Ovary (tissue), 9 donors: ENCODE results near the gene MRPL2. TPM values are rescaled to one million over a fixed set of nuclear protein-coding genes. Genes with fewer than 3 reads are reported as not detected.

Experiments
- DNase-seq, 5 donors: peaks; one replicate each; pipeline ENCODE4 v3.0.0-alpha.2; 2019 to 2020
- H3K27ac ChIP-seq, 2 donors: fragments of 200-600 bp; one replicate each; pipeline versions ENCODE4 v1.5.1 to v1.8.0; 2019 to 2022
- H3K27me3 ChIP-seq: fragments of 200-600 bp; one replicate; pipeline ENCODE4 v1.8.0; 2022
- H3K36me3 ChIP-seq: fragments of 200-600 bp; sonication (generic); one replicate; pipeline ENCODE4 v1.5.1; 2019
- H3K4me1 ChIP-seq: one replicate; pipeline ENCODE4 v1.8.1; 2013; ENCODE audit warnings: mild to moderate bottlenecking, moderate library complexity; ENCODE audit not compliant: insufficient read depth
- H3K4me3 ChIP-seq: fragments of 200-600 bp; sonication (generic); one replicate; pipeline ENCODE4 v1.5.1; 2017
- H3K9me3 ChIP-seq, 2 donors: fragments of 200-600 bp in 1 of 2; sonication (generic) in 1 of 2; one replicate each; pipeline versions ENCODE4 v1.5.1 to v1.8.1; 2013 to 2019; ENCODE audit warnings: mild to moderate bottlenecking in 1 of 2, moderate library complexity in 1 of 2
- EP300 ChIP-seq: sonication (generic); formaldehyde crosslinking; IDR thresholded peaks from one replicate; pipeline ENCODE4 v1.6.1; 2017; ENCODE audit warnings: antibody characterized with exemption
- POLR2A ChIP-seq: fragments of 450-650 bp; IDR thresholded peaks from one replicate; pipeline ENCODE4 v1.6.1; 2017; ENCODE audit warnings: antibody characterized with exemption, mild to moderate bottlenecking, moderate library complexity
- WGBS, 3 donors: extraction: QIAGEN DNeasy Blood & Tissue Kit in 1 of 3; methylation state at CpG; one replicate each; pipeline versions ENCODE4 v1.1.5 to v1.1.7; 2013 to 2017; 5-methylcytosine and 5-hydroxymethylcytosine counted together
- intact Hi-C, 4 donors: fragments of 100-400 bp; cut with DNase I; formaldehyde crosslinking; loops; one replicate each; pipeline versions ENCODE4 v1.11.0 to v1.15.1; 2022 to 2023
- polyA plus RNA-seq, 2 donors: library from polyadenylated mRNA; stranded (reverse); fragments of 200-250 nt in 1 of 2; fragments of 350-450 nt in 1 of 2; fragmentation: Illumina TruSeq in 1 of 2; extraction: RNeasy Lipid Tissue Mini Kit (QIAGEN cat#74804) in 1 of 2; gene quantifications; one replicate each; pipeline ENCODE4 v1.2.3, GENCODE V29; 2013 to 2014
- total RNA-seq, 7 donors: library from RNA; depleted of rRNA in 2 of 7; stranded (reverse); fragments of >200 nt in 2 of 7; fragmentation: NEBNext Ultra II Directional in 3 of 7; extraction: Animal tissue kit (Norgen Biotek cat#: 25700) in 3 of 7; gene quantifications; one replicate each; pipeline versions ENCODE4 v1.1.0 to v1.2.4, GENCODE V29; 2016 to 2023
- TF ChIP-seq, protein P1 (sequence below), 3 donors: fragments of 450-650 bp in 2 of 3; fragments of 200-600 bp in 1 of 3; IDR thresholded peaks; one replicate each; pipeline versions ENCODE4 v1.5.1 to v1.8.0; 2016 to 2022; ENCODE audit warnings: antibody characterized with exemption in 3 of 3, mild to moderate bottlenecking in 1 of 3
- donor health status: DM: no; HTN: no; CAD: no; lungs with moderate emphysema.
- donor health status: DM: no; HTN: no; CAD: no.
- donor health status: Bipolar disorder and iron deficiency.
- donor health status: DM: yes; HTN: yes; CAD: no.
- donor health status: DM: no; HTN: no; CAD: no.
- donor health status: DM: yes; HTN: yes; CAD: no.

The MRPL2 gene
- total and polyA plus RNA-seq, 9 donors, result 11.5 to 56.7 (median 47.3) TPM

DNA sequence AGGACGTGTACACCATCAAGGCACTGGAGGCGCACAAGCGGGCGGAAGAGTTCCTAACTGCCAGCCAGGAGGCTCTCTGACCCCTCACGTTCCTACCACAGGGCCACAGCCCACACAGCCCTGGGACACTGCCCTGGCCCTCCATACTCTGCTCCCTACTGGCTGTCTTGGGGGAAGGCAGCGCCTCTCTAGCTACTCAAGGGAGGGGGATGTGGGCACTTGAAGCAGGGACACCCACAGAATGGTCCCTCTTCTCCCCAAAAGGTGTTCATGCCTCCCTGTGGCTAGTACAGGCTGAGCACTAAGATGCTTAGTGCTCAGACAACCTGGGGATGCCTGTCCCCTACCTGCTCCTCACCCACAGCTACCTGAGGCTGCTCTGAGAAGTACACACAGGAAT is 48.0 kb downstream of the MRPL2 start:
- H3K4me1 ChIP-seq, result peaks cover 8% of the 10 kb centered on the region
- H3K27ac ChIP-seq, result no peak overlapping the region
- DNase-seq, result no peak
- H3K9me3 ChIP-seq, result no peaks in the 10 kb centered on the region
- H3K27me3 ChIP-seq, result no peaks in the 10 kb centered on the region
- H3K4me3 ChIP-seq, result no peak overlapping the region
- 66 to 74% (median 70%) methylated on average over 6 of the region's 6 CpGs for WGBS, 3 donors
- TF ChIP-seq, protein P1, sequence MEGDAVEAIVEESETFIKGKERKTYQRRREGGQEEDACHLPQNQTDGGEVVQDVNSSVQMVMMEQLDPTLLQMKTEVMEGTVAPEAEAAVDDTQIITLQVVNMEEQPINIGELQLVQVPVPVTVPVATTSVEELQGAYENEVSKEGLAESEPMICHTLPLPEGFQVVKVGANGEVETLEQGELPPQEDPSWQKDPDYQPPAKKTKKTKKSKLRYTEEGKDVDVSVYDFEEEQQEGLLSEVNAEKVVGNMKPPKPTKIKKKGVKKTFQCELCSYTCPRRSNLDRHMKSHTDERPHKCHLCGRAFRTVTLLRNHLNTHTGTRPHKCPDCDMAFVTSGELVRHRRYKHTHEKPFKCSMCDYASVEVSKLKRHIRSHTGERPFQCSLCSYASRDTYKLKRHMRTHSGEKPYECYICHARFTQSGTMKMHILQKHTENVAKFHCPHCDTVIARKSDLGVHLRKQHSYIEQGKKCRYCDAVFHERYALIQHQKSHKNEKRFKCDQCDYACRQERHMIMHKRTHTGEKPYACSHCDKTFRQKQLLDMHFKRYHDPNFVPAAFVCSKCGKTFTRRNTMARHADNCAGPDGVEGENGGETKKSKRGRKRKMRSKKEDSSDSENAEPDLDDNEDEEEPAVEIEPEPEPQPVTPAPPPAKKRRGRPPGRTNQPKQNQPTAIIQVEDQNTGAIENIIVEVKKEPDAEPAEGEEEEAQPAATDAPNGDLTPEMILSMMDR (IDR thresholded peaks at IDR 0.05), result no peak
- no peak for TF ChIP-seq EP300
- no peak for TF ChIP-seq POLR2A
- H3K36me3 ChIP-seq, result no peaks in the 10 kb centered on the region
- intact Hi-C loops, result loop anchor here in 2 of 4 donors (10.0 kb wide), 1 partner anchor 106 kb away; no protein-coding TSS in a partner anchor

DNA sequence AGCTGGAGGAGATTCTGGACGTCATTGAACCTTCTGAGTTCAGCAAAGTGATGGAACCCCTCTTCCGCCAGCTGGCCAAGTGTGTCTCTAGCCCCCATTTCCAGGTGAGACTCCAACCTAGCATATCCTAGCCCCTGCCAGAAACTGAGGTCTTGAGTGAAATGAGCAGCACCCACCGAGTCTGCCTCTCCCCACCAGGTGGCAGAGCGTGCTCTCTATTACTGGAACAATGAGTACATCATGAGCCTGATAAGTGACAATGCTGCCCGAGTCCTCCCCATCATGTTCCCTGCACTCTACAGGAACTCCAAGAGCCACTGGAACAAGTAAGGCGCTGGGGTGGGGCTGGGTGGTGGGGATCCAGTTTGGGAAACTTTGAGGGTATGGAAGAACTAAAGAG is 50.1 kb downstream of the MRPL2 start:
- no peak for DNase-seq
- Histone ChIP-seq H3K27ac (no peak overlapping the region), H3K4me1 (peaks cover 3% of the 10 kb centered on the region), H3K4me3 (no peak overlapping the region), H3K9me3 (no peaks in the 10 kb centered on the region), H3K27me3 (no peaks in the 10 kb centered on the region), H3K36me3 (no peaks in the 10 kb centered on the region)
- TF ChIP-seq POLR2A (no peak), EP300 (no peak)
- TF ChIP-seq, protein P1 (IDR thresholded peaks at IDR 0.05), result no peak
- intact Hi-C loops, result no loop called here
- WGBS, 3 donors, result 49 to 60% (median 49%) methylated on average over 6 of the region's 6 CpGs

DNA sequence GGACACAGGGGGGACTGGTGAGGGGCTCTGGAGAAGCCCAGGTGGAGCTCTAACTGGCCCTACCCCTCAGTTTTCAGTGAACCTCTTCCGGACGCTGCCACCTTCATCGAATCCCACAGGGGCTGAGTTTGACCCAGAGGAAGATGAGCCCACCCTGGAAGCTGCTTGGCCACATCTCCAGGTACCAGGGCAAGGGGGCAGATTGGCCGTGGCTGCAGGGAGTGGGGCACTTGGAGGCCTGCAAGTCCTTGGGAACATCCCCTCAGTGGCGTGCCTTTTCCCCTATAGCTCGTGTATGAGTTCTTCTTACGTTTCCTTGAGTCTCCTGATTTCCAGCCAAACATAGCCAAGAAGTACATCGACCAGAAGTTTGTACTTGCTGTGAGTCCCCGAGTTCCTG is 52.1 kb downstream of the MRPL2 start:
- H3K9me3 ChIP-seq, result no peaks in the 10 kb centered on the region
- 85 to 87% (median 86%) methylated on average over 9 of the region's 9 CpGs for WGBS, 3 donors
- no peak for DNase-seq
- H3K27me3 ChIP-seq, result no peaks in the 10 kb centered on the region
- H3K27ac ChIP-seq, result no peak overlapping the region
- intact Hi-C loops, result no loop called here
- H3K36me3 ChIP-seq, result no peaks in the 10 kb centered on the region
- TF ChIP-seq, protein P1 (IDR thresholded peaks at IDR 0.05), result no peak
- TF ChIP-seq POLR2A, result no peak
- TF ChIP-seq EP300, result no peak
- H3K4me1 ChIP-seq, result no peaks in the 10 kb centered on the region
- no peak overlapping the region for H3K4me3 ChIP-seq

DNA sequence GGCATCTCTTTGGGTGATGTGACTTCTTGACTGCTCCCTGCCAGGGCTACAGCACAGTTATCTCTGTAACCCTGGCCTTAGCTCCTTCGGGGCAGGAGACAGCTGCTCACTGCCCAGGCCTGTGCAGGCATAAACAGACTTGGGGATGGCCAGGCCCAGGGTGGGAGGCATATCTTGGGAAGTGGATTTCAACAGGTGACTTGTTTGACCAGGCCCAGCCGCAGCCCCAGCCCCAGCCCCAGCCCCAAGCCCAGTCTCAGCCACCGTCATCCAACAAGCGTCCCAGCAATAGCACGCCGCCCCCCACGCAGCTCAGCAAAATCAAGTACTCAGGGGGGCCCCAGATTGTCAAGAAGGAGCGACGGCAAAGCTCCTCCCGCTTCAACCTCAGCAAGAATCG is 53.0 kb downstream of the MRPL2 start:
- DNase-seq, result no peak
- Histone ChIP-seq H3K27ac (no peak overlapping the region), H3K4me1 (no peaks in the 10 kb centered on the region), H3K9me3 (no peaks in the 10 kb centered on the region), H3K27me3 (no peaks in the 10 kb centered on the region), H3K4me3 (no peak overlapping the region), H3K36me3 (no peaks in the 10 kb centered on the region)
- TF ChIP-seq, protein P1 (IDR thresholded peaks at IDR 0.05), result no peak
- 88 to 91% (median 89%) methylated on average over 11 of the region's 11 CpGs for WGBS, 3 donors
- intact Hi-C loops, result no loop called here

DNA sequence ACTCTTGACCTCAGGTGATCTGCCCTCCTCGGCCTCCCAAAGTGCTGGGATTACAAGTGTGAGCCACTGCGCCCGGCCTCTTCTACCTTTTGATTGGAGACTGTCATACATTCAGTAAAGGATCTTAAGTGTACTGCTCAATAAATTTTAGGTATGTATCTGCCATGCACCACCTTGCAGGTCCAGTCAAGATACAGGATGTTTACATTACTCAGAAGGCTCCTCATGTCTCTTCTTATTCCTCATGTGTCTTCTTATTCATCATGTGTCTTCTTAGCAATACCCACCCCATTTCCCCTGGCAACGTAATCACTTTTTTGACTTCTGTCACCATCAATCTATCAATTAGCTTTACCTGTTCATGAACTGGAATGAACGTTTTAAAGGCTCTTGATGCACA is 53.4 kb downstream of the MRPL2 start:
- H3K9me3 ChIP-seq, result no peaks in the 10 kb centered on the region
- no peak for TF ChIP-seq EP300
- TF ChIP-seq, protein P1 (IDR thresholded peaks at IDR 0.05), result no peak
- TF ChIP-seq POLR2A, result no peak
- no peak overlapping the region for H3K4me3 ChIP-seq
- intact Hi-C loops, result no loop called here
- H3K36me3 ChIP-seq, result no peaks in the 10 kb centered on the region
- H3K4me1 ChIP-seq, result no peaks in the 10 kb centered on the region
- no peak for DNase-seq
- no peaks in the 10 kb centered on the region for H3K27me3 ChIP-seq
- H3K27ac ChIP-seq, result no peak overlapping the region
- 84 to 87% (median 85%) methylated on average over 5 of the region's 5 CpGs for WGBS, 3 donors
